Activated B cell treated with CpG ODN at 0.5 μM for 24 hours (primary cell): ENCODE measurements around the gene MCM3. TPM values are rescaled to one million over a fixed set of nuclear protein-coding genes. Genes with fewer than 3 reads are reported as not detected.

Experiments
- ATAC-seq: fragments of 200-7000 bp; cut with Tn5 transposase; one replicate; pipeline ENCODE4 v1.10.0; 2021; ENCODE audit warnings: low read depth, mild to moderate bottlenecking, moderate library complexity
- CTCF ChIA-PET: fragments of 350-600 bp; sonication (Branson Sonifier 250); formaldehyde crosslinking; loops from one replicate; lab custom pipeline; 2021; ENCODE audit warnings: antibody characterized with exemption; lab: Charles Lee
- POLR2A ChIA-PET: fragments of 350-600 bp; sonication (Branson Sonifier 250); formaldehyde crosslinking; loops from one replicate; lab custom pipeline; 2021; ENCODE audit warnings: antibody characterized with exemption; lab: Charles Lee
- DNase-seq: peaks from one replicate; pipeline ENCODE4 v3.0.0; 2022
- H3K27ac Mint-ChIP-seq: one replicate; pipeline ENCODE4 v1.8.0; 2020; ENCODE audit warnings: mixed read lengths
- H3K27me3 Mint-ChIP-seq: one replicate; pipeline ENCODE4 v1.8.0; 2021; ENCODE audit warnings: mixed read lengths
- H3K36me3 Mint-ChIP-seq: one replicate; pipeline ENCODE4 v1.8.0; 2021; ENCODE audit warnings: low read depth, mixed read lengths
- H3K4me1 Mint-ChIP-seq: one replicate; pipeline ENCODE4 v1.8.0; 2021; ENCODE audit warnings: mixed read lengths
- H3K4me3 Mint-ChIP-seq: one replicate; pipeline ENCODE4 v1.8.0; 2020; ENCODE audit warnings: mild to moderate bottlenecking, mixed read lengths
- H3K9me3 Mint-ChIP-seq: one replicate; pipeline ENCODE4 v1.8.0; 2020; ENCODE audit warnings: mixed read lengths
- CTCF ChIP-seq: fragments of 200-600 bp; IDR thresholded peaks from one replicate; pipeline ENCODE4 v1.8.0; 2022; ENCODE audit warnings: antibody characterized with exemption, mild to moderate bottlenecking
- intact Hi-C: fragments of 100-400 bp; cut with micrococcal nuclease; formaldehyde crosslinking; loops from one replicate; pipeline ENCODE4 v1.15.1; 2024
- total RNA-seq: library from RNA; stranded (reverse); gene quantifications from 2 replicates; pipeline ENCODE4 v1.2.3, GENCODE V29; 2022

MCM3 gene
- total RNA-seq, 1 donor from 2014 or later = 73.2 TPM

GRCh38 chr6:52241819-52242218, 42.7 kb downstream of the MCM3 start:
- no peak overlapping the region for H3K4me3 Mint-ChIP-seq
- H3K27me3 Mint-ChIP-seq = peaks cover 7% of the 10 kb centered on the region
- no peaks in the 10 kb centered on the region for H3K36me3 Mint-ChIP-seq
- no peaks in the 10 kb centered on the region for H3K9me3 Mint-ChIP-seq
- H3K27ac Mint-ChIP-seq = no peak overlapping the region
- intact Hi-C loops = no loop called here
- POLR2A ChIA-PET = no interaction called here
- no peak for ATAC-seq
- TF ChIP-seq CTCF = no peak
- CTCF ChIA-PET = interaction anchor here (2.0 kb wide), 1 partner anchor 22 kb away, joined by 4 read pairs; no protein-coding TSS in a partner anchor
- no peaks in the 10 kb centered on the region for H3K4me1 Mint-ChIP-seq
- DNase-seq = no peak

DNA sequence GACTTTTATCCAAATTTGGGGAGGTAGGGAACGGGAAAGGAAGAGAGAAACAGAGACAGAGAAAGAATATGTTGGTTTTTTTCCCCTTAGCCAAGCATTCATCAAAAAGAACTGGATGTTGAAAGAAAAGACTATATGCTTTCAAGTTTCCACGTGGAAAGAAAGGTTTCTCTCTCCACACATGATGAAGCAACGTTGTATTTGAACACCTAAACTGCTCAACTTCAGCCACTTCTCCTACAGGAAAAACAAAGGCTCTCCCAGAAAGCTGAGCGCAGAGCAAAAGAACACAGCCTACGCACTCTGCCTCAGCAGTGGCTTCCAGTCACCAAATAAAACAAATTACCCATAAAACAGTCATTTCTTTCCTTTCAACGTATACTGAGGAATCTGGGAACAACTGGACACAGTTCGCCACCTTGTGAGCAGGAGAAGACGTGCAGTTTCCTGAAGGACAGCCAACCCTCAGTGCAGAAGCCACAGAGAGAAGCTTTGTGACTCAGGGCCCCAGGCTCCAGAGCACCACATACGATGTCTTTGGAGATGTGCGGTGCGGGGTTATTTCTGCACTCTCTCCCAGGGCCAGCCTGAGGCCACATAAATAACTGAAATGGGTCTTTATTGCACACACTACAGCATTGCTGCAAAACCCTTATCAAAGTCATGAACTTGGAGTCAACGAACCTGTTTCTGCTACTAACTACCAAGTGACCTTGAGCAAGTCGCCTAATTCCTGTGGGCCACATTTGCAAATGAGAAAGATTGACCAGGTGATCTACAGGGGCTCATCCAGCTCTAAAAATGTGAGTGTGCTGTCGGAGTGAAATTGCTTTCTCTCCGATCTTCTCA, 50.3 kb downstream of the MCM3 start:
- ChIA-PET POLR2A (no interaction called here), CTCF (no interaction called here)
- Mint-ChIP-seq H3K4me3 (no peak overlapping the region), H3K9me3 (no peaks in the 10 kb centered on the region), H3K27ac (no peak overlapping the region), H3K27me3 (peaks cover 3% of the 10 kb centered on the region), H3K4me1 (no peaks in the 10 kb centered on the region), H3K36me3 (no peaks in the 10 kb centered on the region)
- no peak for TF ChIP-seq CTCF
- DNase-seq (no peak), ATAC-seq (no peak)
- intact Hi-C loops = no loop called here

- no peak overlapping the region for H3K4me3 Mint-ChIP-seq
- ChIA-PET CTCF (no interaction called here), POLR2A (no interaction called here)
- no peak overlapping the region for H3K27ac Mint-ChIP-seq
- H3K27me3 Mint-ChIP-seq = peaks cover 3% of the 10 kb centered on the region
- H3K4me1 Mint-ChIP-seq = no peaks in the 10 kb centered on the region
- H3K36me3 Mint-ChIP-seq = no peaks in the 10 kb centered on the region
- ATAC-seq (no peak), DNase-seq (no peak)
- TF ChIP-seq CTCF = no peak
- intact Hi-C loops = no loop called here
- H3K9me3 Mint-ChIP-seq = no peaks in the 10 kb centered on the region
Measured at GRCh38 chr6:52233005-52233404, 51.5 kb downstream of the MCM3 start.

DNA sequence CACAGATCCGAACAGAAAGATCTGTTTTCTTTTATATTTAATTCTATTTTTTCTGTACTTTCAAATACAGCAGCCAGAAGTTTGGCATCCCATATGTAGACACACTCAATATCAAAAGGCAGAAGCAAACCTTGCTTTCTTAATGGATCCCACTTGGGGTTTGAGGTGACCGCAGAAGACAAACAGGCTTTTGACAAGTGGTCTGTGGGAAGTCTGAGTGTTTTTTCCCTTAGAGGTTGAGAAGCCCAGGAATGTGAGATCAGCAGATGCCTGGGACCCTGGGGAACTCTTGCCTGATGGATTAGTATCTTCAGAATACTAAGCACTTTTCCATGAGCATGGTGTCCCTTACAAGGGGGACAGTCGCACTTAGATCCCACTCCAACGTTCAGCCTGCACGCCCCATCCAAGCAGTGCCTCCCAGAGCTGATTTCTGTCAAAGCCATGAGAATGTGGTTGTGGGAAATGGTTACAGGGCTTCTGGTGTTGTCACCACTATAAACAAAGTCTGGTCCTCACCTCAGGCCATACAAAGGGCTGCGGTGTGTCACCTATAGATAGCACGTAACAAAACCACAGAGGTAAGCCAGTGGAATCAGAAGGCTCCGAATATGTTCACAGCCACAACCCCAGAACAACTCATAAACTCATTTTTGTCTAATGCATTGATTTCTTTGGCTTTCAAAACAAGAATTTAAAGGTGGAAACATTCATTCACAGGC, 53.0 kb downstream of the MCM3 start:
- Mint-ChIP-seq H3K27ac (no peak overlapping the region), H3K4me1 (no peaks in the 10 kb centered on the region), H3K36me3 (no peaks in the 10 kb centered on the region), H3K4me3 (no peak overlapping the region), H3K27me3 (no peaks in the 10 kb centered on the region), H3K9me3 (no peaks in the 10 kb centered on the region)
- CTCF ChIA-PET = interaction anchor here (1.0 kb wide), 1 partner anchor 15 kb away, joined by 3 read pairs; no protein-coding TSS in a partner anchor
- no peak for TF ChIP-seq CTCF
- ATAC-seq (no peak), DNase-seq (no peak)
- POLR2A ChIA-PET = no interaction called here
- intact Hi-C loops = no loop called here

- Mint-ChIP-seq H3K27me3 (no peaks in the 10 kb centered on the region), H3K36me3 (no peaks in the 10 kb centered on the region), H3K4me3 (no peak overlapping the region), H3K27ac (no peak overlapping the region), H3K9me3 (no peaks in the 10 kb centered on the region), H3K4me1 (no peaks in the 10 kb centered on the region)
- no peak for TF ChIP-seq CTCF
- ATAC-seq (no peak), DNase-seq (no peak)
- intact Hi-C loops = no loop called here
- POLR2A ChIA-PET = no interaction called here
- CTCF ChIA-PET = no interaction called here
Measured at GRCh38 chr6:52230685-52231084, 53.9 kb downstream of the MCM3 start.
